ENCODE data around the gene LGALS8. TPM values are rescaled to one million over a fixed set of nuclear protein-coding genes. Genes with fewer than 3 reads are reported as not detected.

The LGALS8 gene
- total RNA-seq, 1 donor from 2014 or later: 81.7 TPM

- Histone ChIP-seq H3K4me3 (peak overlapping the region; percentile 93), H3K4me1 (peaks cover 9% of the 10 kb centered on the region), H3K9me3 (no peaks in the 10 kb centered on the region), H3K36me3 (peaks cover 19% of the 10 kb centered on the region), H3K27me3 (no peaks in the 10 kb centered on the region), H3K27ac (peak overlapping the region; percentile 86)
- DNase-seq (no peak), ATAC-seq (peak; percentile 54)
- TF ChIP-seq, protein P1, sequence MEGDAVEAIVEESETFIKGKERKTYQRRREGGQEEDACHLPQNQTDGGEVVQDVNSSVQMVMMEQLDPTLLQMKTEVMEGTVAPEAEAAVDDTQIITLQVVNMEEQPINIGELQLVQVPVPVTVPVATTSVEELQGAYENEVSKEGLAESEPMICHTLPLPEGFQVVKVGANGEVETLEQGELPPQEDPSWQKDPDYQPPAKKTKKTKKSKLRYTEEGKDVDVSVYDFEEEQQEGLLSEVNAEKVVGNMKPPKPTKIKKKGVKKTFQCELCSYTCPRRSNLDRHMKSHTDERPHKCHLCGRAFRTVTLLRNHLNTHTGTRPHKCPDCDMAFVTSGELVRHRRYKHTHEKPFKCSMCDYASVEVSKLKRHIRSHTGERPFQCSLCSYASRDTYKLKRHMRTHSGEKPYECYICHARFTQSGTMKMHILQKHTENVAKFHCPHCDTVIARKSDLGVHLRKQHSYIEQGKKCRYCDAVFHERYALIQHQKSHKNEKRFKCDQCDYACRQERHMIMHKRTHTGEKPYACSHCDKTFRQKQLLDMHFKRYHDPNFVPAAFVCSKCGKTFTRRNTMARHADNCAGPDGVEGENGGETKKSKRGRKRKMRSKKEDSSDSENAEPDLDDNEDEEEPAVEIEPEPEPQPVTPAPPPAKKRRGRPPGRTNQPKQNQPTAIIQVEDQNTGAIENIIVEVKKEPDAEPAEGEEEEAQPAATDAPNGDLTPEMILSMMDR (IDR thresholded peaks at IDR 0.05): no peak
- intact Hi-C loops (cut with DNase I): no loop called here
Measured at GRCh38 chr1:236522937-236523703, 662 bp upstream of the LGALS8 start.

DNA sequence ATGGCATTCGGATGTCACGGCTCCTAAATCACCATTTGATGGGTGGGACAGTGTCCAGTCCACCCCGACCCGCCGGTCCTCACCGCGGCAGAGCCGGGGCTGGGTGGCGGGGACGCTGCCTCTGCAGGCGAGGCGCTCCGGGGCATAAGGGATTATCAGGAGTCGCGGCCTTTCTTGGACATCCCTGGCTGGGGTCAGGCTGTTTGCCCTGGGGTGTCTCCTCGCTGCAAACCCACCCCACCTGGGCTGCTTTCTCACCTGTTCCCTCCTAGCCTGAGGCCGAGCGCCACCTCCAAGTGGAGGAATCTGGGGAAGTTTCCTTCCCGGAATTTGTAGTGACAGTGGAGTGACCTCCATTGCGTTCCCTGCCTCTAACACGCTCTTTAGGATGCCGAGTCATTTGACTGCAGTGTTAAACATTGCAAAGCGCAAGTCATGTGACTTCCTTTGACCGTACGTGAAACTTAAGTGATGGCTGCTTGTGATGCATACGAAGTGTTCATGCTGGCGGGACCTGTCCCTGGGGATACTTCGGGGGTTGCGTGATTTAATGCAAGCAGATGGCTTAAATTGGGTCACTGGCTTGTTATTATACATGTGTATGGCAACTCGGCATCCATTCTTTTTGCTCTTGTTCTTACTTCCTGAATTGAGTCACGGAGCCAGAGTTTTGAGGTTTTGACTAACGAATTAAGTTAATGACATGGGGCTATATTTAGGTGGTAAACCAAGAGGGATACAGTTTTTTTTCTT, 536 bp downstream of the LGALS8 start:
- no peaks in the 10 kb centered on the region for H3K9me3 ChIP-seq
- TF ChIP-seq, protein P1 (IDR thresholded peaks at IDR 0.05): no peak
- peak overlapping the region; percentile 93 for H3K4me3 ChIP-seq
- H3K27me3 ChIP-seq: no peaks in the 10 kb centered on the region
- peaks cover 28% of the 10 kb centered on the region for H3K36me3 ChIP-seq
- peaks cover 9% of the 10 kb centered on the region for H3K4me1 ChIP-seq
- intact Hi-C loops (cut with DNase I): no loop called here
- DNase-seq: no peak
- peak overlapping the region; percentile 86 for H3K27ac ChIP-seq
- peak; percentile 81 for ATAC-seq

DNA sequence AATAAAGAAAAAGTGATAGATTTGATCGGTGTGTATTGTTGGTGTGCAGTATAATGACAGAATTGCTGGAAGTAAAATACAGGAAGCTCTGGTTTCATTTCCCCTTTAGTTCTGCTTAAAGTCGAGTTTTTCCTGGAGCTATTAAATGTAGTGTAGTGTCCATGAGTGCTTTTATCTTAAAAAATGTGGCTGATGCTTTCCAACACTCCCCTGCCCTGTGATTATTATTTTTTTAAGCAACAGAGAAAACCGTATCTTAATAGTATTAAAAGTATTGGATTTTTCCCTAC, 1.1 kb downstream of the LGALS8 start:
- H3K27ac ChIP-seq: peak overlapping the region; percentile 86
- intact Hi-C loops (cut with DNase I): no loop called here

DNA sequence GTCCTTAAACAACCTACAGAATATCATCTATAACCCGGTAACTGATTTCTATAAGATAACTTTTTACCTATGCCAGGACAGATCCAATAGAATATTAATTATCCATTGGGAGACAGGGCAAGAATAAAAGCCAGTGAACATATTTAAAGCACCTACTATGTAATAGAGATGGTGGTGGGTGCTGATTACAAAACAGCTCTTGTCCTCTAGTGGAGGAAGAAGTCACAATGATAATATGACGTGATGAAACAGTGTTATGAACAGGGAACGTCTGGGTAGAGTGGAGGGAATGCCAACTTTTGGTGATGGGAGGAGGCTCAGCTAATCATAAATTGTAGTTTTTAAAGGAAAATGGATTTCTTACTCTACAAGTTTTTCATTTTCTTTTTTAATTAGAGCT, 2.3 kb downstream of the LGALS8 start:
- Histone ChIP-seq H3K36me3 (peaks cover 40% of the 10 kb centered on the region), H3K9me3 (no peaks in the 10 kb centered on the region), H3K27ac (no peak overlapping the region), H3K4me3 (no peak overlapping the region), H3K4me1 (peaks cover 9% of the 10 kb centered on the region), H3K27me3 (no peaks in the 10 kb centered on the region)
- intact Hi-C loops (cut with DNase I): no loop called here
- DNase-seq: no peak
- TF ChIP-seq, protein P1 (IDR thresholded peaks at IDR 0.05): no peak
- no peak for ATAC-seq

More for the DNA sequence above, 1.1 kb downstream of the LGALS8 start:
- no peak for DNase-seq
- Histone ChIP-seq H3K36me3 (peaks cover 28% of the 10 kb centered on the region), H3K4me3 (peak overlapping the region; percentile 93), H3K27me3 (no peaks in the 10 kb centered on the region), H3K4me1 (peaks cover 9% of the 10 kb centered on the region), H3K9me3 (no peaks in the 10 kb centered on the region)
- TF ChIP-seq, protein P1 (IDR thresholded peaks at IDR 0.05): no peak
- ATAC-seq: no peak

- intact Hi-C loops (cut with DNase I): no loop called here
- Histone ChIP-seq H3K27ac (no peak overlapping the region), H3K9me3 (no peaks in the 10 kb centered on the region), H3K27me3 (no peaks in the 10 kb centered on the region), H3K4me3 (no peak overlapping the region), H3K4me1 (peaks cover 7% of the 10 kb centered on the region), H3K36me3 (peaks cover 70% of the 10 kb centered on the region)
- no peak for ATAC-seq
- TF ChIP-seq, protein P1 (IDR thresholded peaks at IDR 0.05): no peak
- no peak for DNase-seq
Measured at GRCh38 chr1:236530286-236530685, 6.5 kb downstream of the LGALS8 start.

All from upper lobe of right lung (tissue), 1 donor.